ENCODE results near the gene SUPT5H.
A peak's percentile ranks its signal among the peaks of the same experiment; 100 is the strongest.

SUPT5H gene

DNA sequence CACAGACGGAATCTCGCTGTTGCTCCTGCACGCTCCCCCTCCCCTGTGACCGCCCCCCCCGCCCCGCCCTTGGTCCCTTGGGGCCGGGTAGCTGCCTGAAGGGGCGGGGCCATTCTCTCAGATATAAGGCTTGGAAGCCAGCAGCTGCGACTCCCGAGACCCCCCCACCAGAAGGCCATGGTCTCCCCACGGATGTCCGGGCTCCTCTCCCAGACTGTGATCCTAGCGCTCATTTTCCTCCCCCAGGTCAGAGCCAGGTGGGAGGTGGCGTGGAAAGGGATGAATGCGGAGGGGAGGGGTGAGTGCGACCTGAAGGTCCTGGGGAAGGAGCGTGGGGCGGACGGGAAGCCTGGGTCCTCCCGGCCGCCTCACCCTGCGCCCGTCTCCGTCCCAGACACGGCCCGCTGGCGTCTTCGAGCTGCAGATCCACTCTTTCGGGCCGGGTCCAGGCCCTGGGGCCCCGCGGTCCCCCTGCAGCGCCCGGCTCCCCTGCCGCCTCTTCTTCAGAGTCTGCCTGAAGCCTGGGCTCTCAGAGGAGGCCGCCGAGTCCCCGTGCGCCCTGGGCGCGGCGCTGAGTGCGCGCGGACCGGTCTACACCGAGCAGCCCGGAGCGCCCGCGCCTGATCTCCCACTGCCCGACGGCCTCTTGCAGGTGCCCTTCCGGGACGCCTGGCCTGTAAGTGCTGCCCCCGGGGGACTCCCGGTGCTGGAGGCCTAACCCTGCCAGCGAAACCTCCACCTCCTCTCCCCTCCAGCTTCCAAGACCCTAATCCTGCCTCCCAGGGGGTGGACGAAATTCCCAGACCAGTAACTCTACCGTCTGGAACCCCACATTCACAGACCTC lies 53.6 kb downstream of the SUPT5H start, which contains the start of gene DLL3:
TSS of gene DLL3 (plus strand) at position 150 of the 845 bp plus-strand sequence. CDS start at position 178, 28 bp downstream.
- DNase-seq: no peak

- no peak for DNase-seq
Observed at GRCh38 chr19:39499932-39500331, 54.5 kb downstream of the SUPT5H start.

GRCh38 chr19:39500543-39500942 lies 55.2 kb downstream of the SUPT5H start:
- DNase-seq: no peak

DNA sequence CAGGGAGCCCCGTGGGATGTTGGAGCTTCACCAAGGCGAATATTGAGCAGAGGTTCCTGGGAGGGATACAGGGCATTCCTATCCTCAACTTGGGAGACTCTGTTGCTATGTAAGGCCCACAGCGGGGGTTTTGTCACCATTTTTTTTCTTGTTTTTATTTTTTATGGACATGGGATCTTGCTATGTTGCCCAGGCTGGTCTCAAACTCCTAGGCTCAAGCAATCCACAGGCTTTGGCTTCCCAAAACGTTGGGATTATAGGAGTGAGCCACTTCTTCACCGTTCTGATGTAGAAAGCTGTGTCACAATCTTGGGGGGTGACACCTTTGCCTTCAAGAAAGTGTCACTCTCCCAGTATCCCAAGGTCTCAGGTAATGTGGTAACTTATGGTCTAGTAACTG lies 56.0 kb downstream of the SUPT5H start:
- DNase-seq: no peak

DNA sequence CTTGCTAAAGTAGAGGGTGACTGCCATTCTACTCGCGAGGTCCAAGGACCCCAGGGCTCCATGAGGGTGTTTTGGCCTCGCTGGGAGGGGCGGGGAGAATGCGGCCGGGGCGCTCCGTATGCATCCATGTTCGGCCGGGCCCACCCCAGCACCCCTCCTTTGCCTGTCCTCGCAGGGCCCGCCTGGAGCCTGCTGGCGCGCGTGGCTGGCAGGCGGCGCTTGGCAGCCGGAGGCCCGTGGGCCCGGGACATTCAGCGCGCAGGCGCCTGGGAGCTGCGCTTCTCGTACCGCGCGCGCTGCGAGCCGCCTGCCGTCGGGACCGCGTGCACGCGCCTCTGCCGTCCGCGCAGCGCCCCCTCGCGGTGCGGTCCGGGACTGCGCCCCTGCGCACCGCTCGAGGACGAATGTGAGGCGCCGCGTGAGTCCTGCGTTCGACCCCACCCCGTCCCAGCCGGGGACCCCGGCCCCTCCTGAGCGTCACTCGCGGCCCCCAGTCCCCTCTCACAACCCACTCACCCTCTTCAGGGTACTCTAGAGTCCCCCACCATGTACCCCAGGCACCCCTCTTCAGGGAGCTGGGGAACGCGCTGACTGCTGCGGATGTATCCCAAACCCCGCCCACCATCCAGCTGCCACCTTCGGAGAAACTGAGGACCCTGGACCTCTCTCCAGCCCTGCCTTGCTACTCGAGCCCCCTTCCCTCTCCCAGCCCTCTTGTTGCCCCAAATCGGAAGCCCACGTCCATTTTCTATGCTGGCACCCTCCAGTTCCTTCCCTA lies 57.4 kb downstream of the SUPT5H start:
- DNase-seq: peak; percentile 65

DNA sequence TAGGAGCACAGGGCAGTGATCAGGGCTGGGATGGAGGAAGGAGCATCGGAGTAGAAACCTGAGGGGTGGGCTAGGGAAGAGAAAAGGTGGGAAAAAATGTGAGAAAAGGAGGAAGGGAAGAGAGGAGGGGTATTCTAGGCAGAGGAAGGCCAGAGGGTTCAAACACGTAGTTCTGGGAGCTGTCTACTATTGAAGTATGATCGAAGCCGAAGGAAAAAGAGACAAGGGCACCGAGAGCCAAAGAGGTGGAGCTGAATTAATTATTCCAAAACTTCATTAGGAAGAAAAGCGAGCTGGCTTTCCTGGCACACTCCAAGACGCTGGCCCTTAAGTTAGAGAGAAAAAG lies 61.2 kb downstream of the SUPT5H start:
- DNase-seq: no peak

DNA sequence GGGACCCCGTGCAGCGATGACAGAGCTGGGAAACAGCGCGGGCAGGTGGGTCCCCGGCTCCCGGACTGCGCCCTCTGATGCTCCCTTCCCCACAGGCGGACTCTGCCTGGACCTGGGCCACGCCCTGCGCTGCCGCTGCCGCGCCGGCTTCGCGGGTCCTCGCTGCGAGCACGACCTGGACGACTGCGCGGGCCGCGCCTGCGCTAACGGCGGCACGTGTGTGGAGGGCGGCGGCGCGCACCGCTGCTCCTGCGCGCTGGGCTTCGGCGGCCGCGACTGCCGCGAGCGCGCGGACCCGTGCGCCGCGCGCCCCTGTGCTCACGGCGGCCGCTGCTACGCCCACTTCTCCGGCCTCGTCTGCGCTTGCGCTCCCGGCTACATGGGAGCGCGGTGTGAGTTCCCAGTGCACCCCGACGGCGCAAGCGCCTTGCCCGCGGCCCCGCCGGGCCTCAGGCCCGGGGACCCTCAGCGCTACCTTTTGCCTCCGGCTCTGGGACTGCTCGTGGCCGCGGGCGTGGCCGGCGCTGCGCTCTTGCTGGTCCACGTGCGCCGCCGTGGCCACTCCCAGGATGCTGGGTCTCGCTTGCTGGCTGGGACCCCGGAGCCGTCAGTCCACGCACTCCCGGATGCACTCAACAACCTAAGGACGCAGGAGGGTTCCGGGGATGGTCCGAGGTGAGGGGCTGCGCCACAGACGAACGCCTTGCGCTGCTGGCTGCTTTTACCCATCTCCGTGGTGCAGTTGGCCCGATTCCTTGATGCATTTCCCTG lies 61.7 kb downstream of the SUPT5H start:
- no peak for DNase-seq

GRCh38 chr19:39507715-39508364 lies 62.5 kb downstream of the SUPT5H start:
- no peak for DNase-seq

- DNase-seq: no peak
Observed at GRCh38 chr19:39508629-39509028, 63.2 kb downstream of the SUPT5H start.

DNA sequence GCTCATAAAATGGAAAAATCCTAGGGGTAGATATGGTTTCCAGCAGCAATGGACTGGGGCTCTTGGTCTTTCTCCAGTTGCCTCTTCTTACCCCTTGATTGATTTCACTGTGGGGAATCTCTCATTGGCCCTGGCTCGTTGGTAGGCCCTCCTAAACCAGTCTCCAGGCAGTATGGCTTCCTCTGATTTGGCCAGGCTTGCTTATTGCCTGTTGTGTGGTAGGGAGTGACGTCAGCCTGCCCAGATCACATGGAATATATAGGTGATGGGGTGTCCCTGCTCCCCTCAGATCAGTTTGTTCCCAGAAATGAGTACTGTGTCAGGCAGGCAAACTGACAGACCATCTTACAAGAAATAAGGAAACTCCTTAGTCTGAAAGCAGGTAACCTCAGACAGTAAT lies 63.9 kb downstream of the SUPT5H start:
- DNase-seq: no peak

- no peak for DNase-seq
Observed at GRCh38 chr19:39512988-39513387, 67.6 kb downstream of the SUPT5H start.

DNA sequence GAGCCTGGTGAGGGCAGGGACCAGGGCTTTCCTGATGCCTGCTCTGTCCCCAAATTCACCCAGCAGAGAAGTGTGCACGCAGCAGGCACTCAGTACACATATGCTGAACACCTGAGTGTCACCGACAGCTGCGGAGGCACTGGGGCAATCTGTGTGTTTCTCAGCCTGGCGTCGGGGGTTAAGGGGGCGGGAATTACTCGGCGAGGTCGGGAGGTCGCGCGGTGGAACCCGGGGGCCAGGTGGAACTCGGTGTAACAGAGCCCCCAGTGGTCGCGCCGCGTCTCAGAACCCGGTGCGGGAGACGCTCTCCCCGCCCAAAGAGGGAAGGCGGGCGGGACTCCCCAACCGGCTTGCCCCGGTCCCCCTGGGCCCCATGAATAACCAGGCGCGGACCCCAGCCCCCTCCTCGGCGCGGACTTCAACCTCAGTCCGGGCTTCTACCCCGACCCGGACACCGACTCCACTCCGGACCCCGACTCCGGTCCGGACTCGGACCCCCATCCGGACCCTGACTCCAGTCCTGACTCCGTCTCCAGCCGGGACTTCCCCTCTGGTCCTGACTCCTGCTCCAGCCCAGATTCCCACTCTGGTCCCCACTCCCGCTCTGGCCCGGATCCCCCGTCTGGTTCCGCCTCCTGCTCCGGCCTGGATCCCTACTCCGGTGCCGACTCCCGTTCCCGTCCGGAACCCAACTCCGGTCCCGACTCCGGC lies 69.6 kb downstream of the SUPT5H start, which contains the start of gene SELENOV:
TSS of gene SELENOV (plus strand) at position 300 of the 711 bp plus-strand sequence. CDS start at position 374, 74 bp downstream.
- DNase-seq: peak; percentile 23

DNA sequence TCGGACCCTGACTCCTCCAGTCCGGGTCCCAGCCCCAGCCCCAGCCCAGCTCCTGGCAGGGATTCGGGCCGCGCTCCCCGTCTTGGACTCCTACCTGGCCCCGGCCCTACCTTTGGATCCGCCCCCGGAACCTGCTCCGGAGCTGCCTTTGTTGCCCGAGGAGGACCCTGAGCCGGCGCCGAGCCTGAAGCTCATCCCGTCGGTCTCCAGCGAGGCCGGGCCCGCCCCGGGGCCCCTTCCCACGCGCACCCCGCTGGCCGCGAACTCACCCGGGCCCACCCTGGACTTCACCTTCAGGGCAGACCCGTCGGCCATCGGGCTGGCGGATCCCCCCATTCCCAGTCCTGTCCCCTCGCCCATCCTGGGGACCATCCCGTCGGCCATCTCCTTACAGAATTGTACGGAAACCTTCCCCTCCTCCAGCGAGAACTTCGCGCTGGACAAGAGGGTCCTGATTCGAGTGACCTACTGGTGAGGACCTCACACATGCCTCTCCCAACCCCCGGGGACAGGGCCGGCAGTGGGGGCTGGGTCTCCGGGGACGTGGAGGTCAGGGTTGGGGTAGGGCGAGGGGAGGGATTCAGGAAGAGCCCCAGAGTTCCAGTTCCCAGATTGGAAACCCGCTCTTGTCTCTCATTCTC lies 70.3 kb downstream of the SUPT5H start:
- no peak for DNase-seq

DNA sequence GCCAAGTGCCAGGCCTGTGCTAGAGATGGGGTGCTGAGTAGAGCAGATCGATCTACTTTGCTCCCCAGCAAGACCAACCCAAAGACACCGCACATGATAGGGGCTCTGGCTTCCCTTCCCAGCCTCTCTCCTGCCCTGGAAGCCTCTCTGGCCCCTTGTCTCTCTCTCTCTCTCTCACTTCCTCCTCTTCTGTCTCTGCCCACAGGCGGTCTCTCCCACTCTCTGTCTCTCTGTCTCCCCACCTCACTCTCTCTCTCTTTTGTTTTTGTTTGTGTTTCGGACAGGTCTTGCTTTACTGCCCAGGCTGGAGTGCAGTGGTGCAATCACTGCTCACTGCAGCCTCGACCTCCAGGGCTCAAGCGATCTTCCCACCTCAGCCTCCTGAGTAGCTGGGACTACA lies 70.9 kb downstream of the SUPT5H start:
- DNase-seq: no peak

- DNase-seq: no peak
Observed at GRCh38 chr19:39517432-39517831, 72.0 kb downstream of the SUPT5H start.

DNA sequence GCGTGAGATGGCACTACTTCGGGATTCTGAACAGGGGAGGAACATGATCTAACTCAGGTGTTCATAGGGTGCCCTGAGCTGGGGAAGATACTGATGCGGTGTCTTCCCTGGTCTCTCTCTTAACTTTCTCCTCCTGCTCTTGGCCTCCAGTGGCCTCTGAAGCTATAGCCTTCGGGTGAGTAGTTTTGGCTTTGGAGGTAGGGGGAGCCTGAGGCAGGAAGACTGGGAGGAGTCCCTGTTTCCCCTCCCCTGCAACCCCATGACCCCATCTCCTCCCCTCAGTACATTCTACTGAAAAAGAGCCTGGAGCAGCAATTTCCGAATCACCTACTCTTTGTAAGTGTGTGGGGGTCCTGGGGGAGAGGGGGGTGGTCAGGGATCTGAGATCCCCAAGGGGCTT lies 73.1 kb downstream of the SUPT5H start:
- no peak for DNase-seq

DNA sequence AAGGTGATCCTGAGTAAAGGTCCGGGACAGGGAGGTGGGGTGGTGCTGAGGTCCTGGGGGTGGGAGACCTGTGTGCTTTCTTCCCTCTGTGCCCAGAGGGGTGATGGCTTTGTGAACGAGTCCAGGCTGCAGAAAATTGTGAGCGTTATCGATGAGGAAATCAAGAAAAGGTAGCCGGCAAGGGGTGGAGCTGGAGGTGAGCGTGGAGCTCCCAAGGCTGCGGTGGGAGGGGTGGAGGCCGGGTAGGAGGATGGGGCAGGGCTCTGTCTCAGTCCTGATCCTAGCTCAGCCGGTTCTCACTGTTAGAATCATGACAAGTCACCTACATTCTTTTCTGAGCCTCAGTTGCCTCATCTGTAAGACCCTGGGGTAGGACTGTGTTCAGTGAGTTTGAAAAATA lies 73.6 kb downstream of the SUPT5H start:
- DNase-seq: no peak

GRCh38 chr19:39520541-39521484 lies 75.4 kb downstream of the SUPT5H start:
- DNase-seq: no peak

GRCh38 chr19:39524495-39524894 lies 79.1 kb downstream of the SUPT5H start:
- DNase-seq: no peak

- DNase-seq: no peak
Observed at GRCh38 chr19:39525205-39525604, 79.8 kb downstream of the SUPT5H start.
